HepG2 (cell line): ENCODE measurements around the gene CHMP1A. TPM values are rescaled to one million over a fixed set of nuclear protein-coding genes. Genes with fewer than 3 reads are reported as not detected.

Source experiments
- ATAC-seq: fragments of 200-7000 bp; cut with Tn5 transposase; 3 replicates; pipeline ENCODE4 v1.9.1; 2020; ENCODE audit warnings: mild to moderate bottlenecking, moderate library complexity
- BruUV-seq: library from RNA; stranded (reverse); fragments of 400-500 nt; replicated peaks from 2 replicates; lab custom pipeline; 2021; lab: Mats Ljungman, UMichigan
- CTCF ChIA-PET: fragments of 300-600 bp; formaldehyde crosslinking; extraction: SDS; loops from one replicate; lab custom pipeline; 2021; ENCODE audit warnings: low total read pairs, inconsistent platforms, low intra/inter-chr PET ratio; lab: Yijun Ruan, JAX
- POLR2A ChIA-PET: fragments of 350-600 bp; sonication (Branson Sonifier 250); formaldehyde crosslinking; loops from one replicate; lab custom pipeline; 2020; ENCODE audit warnings: antibody characterized with exemption, inconsistent platforms; lab: Yijun Ruan, JAX
- DNase-seq: peaks from one replicate; pipeline ENCODE4 v3.0.0-alpha.2; 2015; ENCODE audit warnings: low spot score
- FAIRE-seq: peaks from 3 replicates; lab custom pipeline; 2011; peaks lifted over from hg19 to GRCh38; lab: Jason Lieb, UNC
- H2AFZ ChIP-seq: one replicate; pipeline ENCODE4 v1.6.1; 2011; ENCODE audit warnings: low read length, inconsistent platforms
- H3K27ac ChIP-seq: fragments of 300-600 bp; 3 replicates; pipeline ENCODE4 v1.8.0; 2011; ENCODE audit warnings: mixed run types, mild to moderate bottlenecking, mixed read lengths, low read length, inconsistent platforms; ENCODE audit not compliant: insufficient read depth; ENCODE audit errors: extremely low read length
- H3K27me3 ChIP-seq, 2 experiments: fragments of 200-600 bp in 1 of 2; 2 replicates in 1 of 2; 3 replicates in 1 of 2; pipeline versions ENCODE4 v1.6.0 to v1.8.0; 2011; ENCODE audit warnings: low read length in 2 of 2, mild to moderate bottlenecking in 2 of 2, moderate library complexity in 2 of 2, inconsistent platforms in 1 of 2; ENCODE audit not compliant: insufficient read depth in 2 of 2, control insufficient read depth in 1 of 2
- H3K36me3 ChIP-seq, 2 experiments: fragments of 200-600 bp in 1 of 2; replicated peaks in 1 of 2; 2 replicates in 1 of 2; 3 replicates in 1 of 2; pipeline versions ENCODE4 v1.5.1 to v1.8.0; 2011; ENCODE audit warnings: low read length in 2 of 2, inconsistent platforms in 1 of 2; ENCODE audit not compliant: insufficient read depth in 2 of 2, control insufficient read depth in 1 of 2
- H3K4me1 ChIP-seq: 2 replicates; pipeline ENCODE4 v1.5.1; 2012; ENCODE audit warnings: low read length, inconsistent platforms; ENCODE audit not compliant: insufficient read depth
- H3K4me2 ChIP-seq: 2 replicates; pipeline ENCODE4 v1.6.0; 2011; ENCODE audit warnings: low read depth, low read length, inconsistent platforms
- H3K4me3 ChIP-seq, 3 experiments: fragments of 200-600 bp in 1 of 3; sonication (generic), shearing (Covaris generic) in 1 of 3; replicated peaks in 1 of 3; 2 replicates each; pipeline ENCODE4 v1.5.1; 2011 to 2016; ENCODE audit warnings: low read length in 3 of 3, inconsistent platforms in 2 of 3, low read depth in 2 of 3, mild to moderate bottlenecking in 2 of 3, control low read depth in 1 of 3, mixed read lengths in 1 of 3; ENCODE audit not compliant: insufficient read depth in 1 of 3
- H3K79me2 ChIP-seq: one replicate; pipeline ENCODE4 v1.6.1; 2011; ENCODE audit warnings: low read length, inconsistent platforms; ENCODE audit not compliant: insufficient read depth
- H3K9ac ChIP-seq: 2 replicates; pipeline ENCODE4 v1.6.0; 2011; ENCODE audit warnings: mild to moderate bottlenecking, low read depth, low read length, inconsistent platforms; ENCODE audit not compliant: insufficient read depth
- H3K9me3 ChIP-seq: 2 replicates; pipeline ENCODE4 v1.5.1; 2012; ENCODE audit warnings: mild to moderate bottlenecking, low read length
- H4K20me1 ChIP-seq: 2 replicates; pipeline ENCODE4 v1.6.0; 2011; ENCODE audit warnings: inconsistent platforms, mild to moderate bottlenecking, low read length, moderate library complexity; ENCODE audit not compliant: insufficient read depth
- DMAP1 ChIP-seq: IDR thresholded peaks from 2 replicates; pipeline ENCODE4 v1.6.1; 2016
- FOXC1 ChIP-seq: sonication (generic); formaldehyde crosslinking; IDR thresholded peaks from 2 replicates; pipeline ENCODE4 v1.8.0; 2022; ENCODE audit warnings: mild to moderate bottlenecking, missing genetic modification reagents, borderline replicate concordance
- KAT7 ChIP-seq: IDR thresholded peaks from 2 replicates; pipeline ENCODE4 v1.6.1; 2018; ENCODE audit warnings: borderline replicate concordance, missing compliant biosample characterization
- KAT8 ChIP-seq: IDR thresholded peaks from 2 replicates; pipeline ENCODE4 v1.6.1; 2016; ENCODE audit warnings: missing genetic modification reagents, missing compliant biosample characterization
- RFX1 ChIP-seq: fragments of 450-650 bp; IDR thresholded peaks from 2 replicates; pipeline ENCODE4 v1.6.1; 2017
- STAG1 ChIP-seq: sonication (generic); formaldehyde crosslinking; IDR thresholded peaks from 2 replicates; pipeline ENCODE4 v1.4.0; 2020; ENCODE audit warnings: missing genetic modification reagents
- ZBTB38 ChIP-seq: sonication (generic); formaldehyde crosslinking; IDR thresholded peaks from 2 replicates; pipeline ENCODE4 v1.5.1; 2020; ENCODE audit warnings: mild to moderate bottlenecking, missing genetic modification reagents
- ZNF292 ChIP-seq: sonication (generic); formaldehyde crosslinking; IDR thresholded peaks from 2 replicates; pipeline ENCODE4 v1.8.1; 2022; ENCODE audit warnings: mild to moderate bottlenecking, low read depth, missing genetic modification reagents, borderline replicate concordance
- ZNF350 ChIP-seq: sonication (generic); formaldehyde crosslinking; IDR thresholded peaks from 2 replicates; pipeline ENCODE4 v1.4.0; 2020; ENCODE audit warnings: mild to moderate bottlenecking, low read depth, missing genetic modification reagents, borderline replicate concordance
- ZNF687 ChIP-seq: sonication (generic); formaldehyde crosslinking; IDR thresholded peaks from 2 replicates; pipeline ENCODE4 v1.5.1; 2020; ENCODE audit warnings: mild to moderate bottlenecking, missing genetic modification reagents, moderate library complexity
- WGBS: methylation state at CpG from one replicate; pipeline ENCODE4 v1.1.6; 2017; ENCODE audit warnings: low lambda C conversion rate; 5-methylcytosine and 5-hydroxymethylcytosine counted together
- in situ Hi-C: cut with HindIII; loops from 2 replicates; pipeline ENCODE4 v1.10.0; 2017; ENCODE audit warnings: low pct_unique_long_range_greater_than_20kb; ENCODE audit not compliant: extremely low pct_ligation_motif_present
- intact Hi-C: fragments of 100-400 bp; cut with micrococcal nuclease; formaldehyde crosslinking; loops from one replicate; pipeline ENCODE4 v1.10.0; 2022; ENCODE audit not compliant: unreplicated experiment
- polyA plus RNA-seq, 8 experiments: library from polyadenylated mRNA; depleted of rRNA in 3 of 8; stranded (reverse) in 7 of 8; unstranded in 1 of 8; fragments of >200 nt; fragmentation: Illumina TruSeq in 4 of 8; extraction: Trizol in 4 of 8; gene quantifications; 2 replicates each; pipeline versions ENCODE4 v1.2.1 to v1.2.3, GENCODE V29; 2011 to 2016; ENCODE audit warnings: low read depth in 4 of 8, missing spikeins in 1 of 8, mixed read lengths in 1 of 8; ENCODE audit not compliant: insufficient read depth in 1 of 8
- total RNA-seq, 5 experiments: library from RNA; depleted of rRNA; stranded (reverse); fragments of >200 nt; fragmentation: Illumina TruSeq; extraction: Trizol; gene quantifications; 2 replicates each; pipeline ENCODE4 v1.2.3, GENCODE V29; 2016; ENCODE audit warnings: low read depth in 1 of 5

Gene CHMP1A
- total and polyA plus RNA-seq, 2 of the 13 experiments (the other 11 are each of a cell fraction or from before 2014, with no cell fraction given), result 69.4 to 73.3 TPM

GRCh38 chr16:89599451-89599858, 58.1 kb downstream of the CHMP1A start (continued):
- TF ChIP-seq STAG1 (CRISPR knock-in tag) (peak; percentile 83), ZBTB38 (no peak), ZNF350 (CRISPR knock-in tag) (0 out of 2 replicates have a peak, but pooled peaks have one; percentile 26), FOXC1 (CRISPR knock-in tag) (no peak), KAT8 (CRISPR knock-in tag) (0 out of 2 replicates have a peak, but pooled peaks have one; percentile 17), ZNF687 (peak; percentile 47)
- TF ChIP-seq, all 625 proteins: peak for 29

GRCh38 chr16:89598199-89598598, 59.3 kb downstream of the CHMP1A start:
- FAIRE-seq (no peak), DNase-seq (no peak), ATAC-seq (no peak)
- Histone ChIP-seq H3K4me1 (peaks cover 21% of the 10 kb centered on the region; the same call in 1 of the 2 replicates), H2AFZ (no peak overlapping the region), H3K27ac (no peak overlapping the region), H3K79me2 (no peaks in the 10 kb centered on the region), H3K9me3 (no peaks in the 10 kb centered on the region), H3K36me3 (no peaks in the 10 kb centered on the region), H3K4me3 (no peak overlapping the region), H3K4me2 (no peak overlapping the region), H3K9ac (no peak overlapping the region), H3K27me3 (peaks cover 12 to 34% of the 10 kb centered on the region in 2 experiments; a peak in 4 of 5 replicates), H4K20me1 (no peaks in the 10 kb centered on the region)
- POLR2A ChIA-PET, result no interaction called here
- intact Hi-C loops, result no loop called here
- 44% methylated on average over 14 of the region's 14 CpGs for WGBS
- in situ Hi-C loops, result no loop called here
- peak; percentile 17; the same call in 1 of the 2 replicates for TF ChIP-seq RFX1
- TF ChIP-seq ZNF292 (CRISPR knock-in tag), result no peak
- TF ChIP-seq DMAP1, result no peak
- no peak for TF ChIP-seq KAT7 (CRISPR knock-in tag)
- CTCF ChIA-PET, result no interaction called here
- no TSS peak for BruUV-seq
